Neural cell (in vitro differentiated cells): ENCODE results near the gene OTUB1. TPM values are rescaled to one million over a fixed set of nuclear protein-coding genes. Genes with fewer than 3 reads are reported as not detected.

ENCODE experiments used
- H2AFZ ChIP-seq: fragments of 200-600, 300-800 bp; sonication (generic), shearing (Covaris generic); 2 replicates; pipeline ENCODE4 v1.6.0; 2014; ENCODE audit warnings: low read depth, mild to moderate bottlenecking, antibody characterized with exemption, low read length, moderate library complexity
- H3F3A ChIP-seq: fragments of 200-600 bp; shearing (Covaris generic); 2 replicates; pipeline ENCODE4 v1.6.1; 2016; ENCODE audit warnings: mild to moderate bottlenecking, moderate library complexity, mixed read lengths, antibody characterized with exemption, low read length; ENCODE audit not compliant: insufficient read depth, poor library complexity, severe bottlenecking
- H3K27ac ChIP-seq: fragments of 200-600, 300-800 bp; sonication (generic), shearing (Covaris generic); 2 replicates; pipeline ENCODE4 v1.5.1; 2014; ENCODE audit warnings: mild to moderate bottlenecking, low read length, moderate library complexity
- H3K27me3 ChIP-seq: fragments of 300-800, 200-600 bp; sonication (generic), shearing (Covaris generic); 2 replicates; pipeline ENCODE4 v1.6.0; 2014; ENCODE audit warnings: mild to moderate bottlenecking, low read depth, low read length, moderate library complexity; ENCODE audit not compliant: insufficient read depth
- H3K36me3 ChIP-seq: fragments of 300-800, 200-600 bp; sonication (generic), shearing (Covaris generic); 2 replicates; pipeline ENCODE4 v1.5.1; 2014; ENCODE audit warnings: mild to moderate bottlenecking, antibody characterized with exemption, low read length, moderate library complexity; ENCODE audit not compliant: insufficient read depth
- H3K4me2 ChIP-seq: fragments of 300-800, 200-600 bp; sonication (generic), shearing (Covaris generic); 2 replicates; pipeline ENCODE4 v1.6.0; 2014; ENCODE audit warnings: mild to moderate bottlenecking, low read length
- H3K4me3 ChIP-seq: fragments of 300-800, 200-600 bp; sonication (generic), shearing (Covaris generic); 2 replicates; pipeline ENCODE4 v1.5.1; 2014; ENCODE audit warnings: mild to moderate bottlenecking, low read length, moderate library complexity
- H3K79me2 ChIP-seq: fragments of 200-600 bp; shearing (Covaris generic); replicated peaks from 2 replicates; pipeline ENCODE4 v1.6.0; 2014; ENCODE audit warnings: mild to moderate bottlenecking, low read length, moderate library complexity; ENCODE audit not compliant: insufficient read depth
- H3K9ac ChIP-seq: fragments of 300-800, 200-600 bp; sonication (generic), shearing (Covaris generic); 2 replicates; pipeline ENCODE4 v1.6.1; 2016; ENCODE audit warnings: mild to moderate bottlenecking, low read length, mixed read lengths
- H3K9me2 ChIP-seq: fragments of 200-600 bp; shearing (Covaris generic); 2 replicates; pipeline ENCODE4 v1.6.1; 2016; ENCODE audit warnings: mild to moderate bottlenecking, low read length, mixed read lengths; ENCODE audit not compliant: insufficient read depth
- H3K9me3 ChIP-seq: fragments of 200-600, 300-800 bp; sonication (generic), shearing (Covaris generic); 2 replicates; pipeline ENCODE4 v1.6.1; 2016; ENCODE audit warnings: mild to moderate bottlenecking, mixed run types, low read length, moderate library complexity, mixed read lengths
- H4K20me1 ChIP-seq: fragments of 200-600 bp; shearing (Covaris generic); 2 replicates; pipeline ENCODE4 v1.6.1; 2016; ENCODE audit warnings: mild to moderate bottlenecking, mixed run types; ENCODE audit not compliant: insufficient read depth
- EP300 ChIP-seq: fragments of 450-650 bp; conservative IDR thresholded peaks from 2 replicates; pipeline ENCODE4 v1.6.1; 2014; ENCODE audit warnings: antibody characterized with exemption, mild to moderate bottlenecking, moderate library complexity; ENCODE audit not compliant: poor library complexity, severe bottlenecking
- EZH2 ChIP-seq: fragments of 200-600, 300-800 bp; shearing (Covaris generic), sonication (generic); IDR thresholded peaks from 2 replicates; pipeline ENCODE4 v1.6.1; 2014; ENCODE audit warnings: antibody characterized with exemption, low read length, borderline replicate concordance, mild to moderate bottlenecking; ENCODE audit not compliant: insufficient read depth, poor library complexity, severe bottlenecking
- MXI1 ChIP-seq: fragments of 450-650 bp; conservative IDR thresholded peaks from 2 replicates; pipeline ENCODE4 v1.6.1; 2014; ENCODE audit warnings: antibody characterized with exemption, mild to moderate bottlenecking; ENCODE audit not compliant: poor library complexity, severe bottlenecking
- POLR2AphosphoS5 ChIP-seq: IDR thresholded peaks from 2 replicates; pipeline ENCODE4 v1.6.1; 2012
- RAD21 ChIP-seq: fragments of 450-650 bp; conservative IDR thresholded peaks from 2 replicates; pipeline ENCODE4 v1.6.1; 2014; ENCODE audit warnings: antibody characterized with exemption, mild to moderate bottlenecking, moderate library complexity
- SMC3 ChIP-seq: fragments of 450-650 bp; conservative IDR thresholded peaks from 2 replicates; pipeline ENCODE4 v1.6.1; 2014; ENCODE audit warnings: antibody characterized with exemption, mild to moderate bottlenecking, moderate library complexity; ENCODE audit not compliant: poor library complexity
- TAF1 ChIP-seq: IDR thresholded peaks from 2 replicates; pipeline ENCODE4 v1.6.1; 2012; ENCODE audit warnings: low read depth
- polyA plus RNA-seq: library from polyadenylated mRNA; depleted of rRNA; stranded (reverse); fragments of >200 nt; gene quantifications from 2 replicates; pipeline ENCODE4 v1.2.3, GENCODE V29; 2014
- TF ChIP-seq, protein P1 (sequence below): IDR thresholded peaks from 2 replicates; pipeline ENCODE4 v1.6.1; 2012; ENCODE audit warnings: borderline replicate concordance
- TF ChIP-seq, protein P2 (sequence below): fragments of 450-650 bp; IDR thresholded peaks from 2 replicates; pipeline ENCODE4 v1.5.1; 2014; ENCODE audit warnings: antibody characterized with exemption, mild to moderate bottlenecking, moderate library complexity; ENCODE audit not compliant: poor library complexity, severe bottlenecking

OTUB1 gene
- polyA plus RNA-seq, 1 donor from 2014 or later: 103 TPM

DNA sequence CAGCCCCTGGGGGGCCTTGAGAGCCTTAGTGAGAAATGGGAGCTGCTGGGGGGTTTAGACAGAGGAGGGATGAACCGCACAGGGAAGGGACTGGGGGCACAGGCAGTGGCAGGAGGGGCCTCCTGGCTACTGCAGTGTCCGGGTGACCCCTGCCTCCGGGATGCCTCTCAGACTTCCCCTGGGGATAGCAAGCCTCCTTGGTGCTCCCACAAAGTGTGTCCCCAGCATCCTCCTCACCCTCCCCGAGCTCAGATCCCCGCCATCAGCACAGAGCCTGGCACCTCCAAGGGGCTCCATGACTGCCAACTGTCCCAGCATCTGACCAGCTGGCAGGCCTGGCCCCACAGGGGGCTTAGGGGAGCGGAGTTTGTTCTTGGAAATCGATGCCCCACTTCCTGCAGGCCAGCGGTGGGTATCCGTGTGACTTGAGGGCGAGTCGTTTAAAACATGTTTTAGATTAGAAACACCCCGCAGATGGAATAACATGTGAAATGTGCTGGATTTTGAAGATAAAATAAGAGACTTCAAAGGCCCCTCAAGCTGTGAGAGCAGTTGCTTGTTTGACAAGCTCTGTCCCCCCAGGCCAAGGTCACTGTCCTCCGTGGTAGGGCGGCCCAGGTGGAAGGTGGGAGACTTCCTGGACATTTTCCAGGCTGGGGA lies 36.0 kb downstream of the OTUB1 start:
- Histone ChIP-seq H3K27me3 (no peaks in the 10 kb centered on the region), H3K9ac (peak overlapping the region; percentile 9), H3K9me3 (no peaks in the 10 kb centered on the region), H3K79me2 (no peaks in the 10 kb centered on the region), H2AFZ (no peak overlapping the region), H3K9me2 (no peaks in the 10 kb centered on the region), H3K36me3 (no peaks in the 10 kb centered on the region), H3K4me3 (no peak overlapping the region), H4K20me1 (no peaks in the 10 kb centered on the region), H3F3A (no peaks in the 10 kb centered on the region), H3K4me2 (no peak overlapping the region), H3K27ac (no peak overlapping the region)
- TF ChIP-seq MXI1: no peak

DNA sequence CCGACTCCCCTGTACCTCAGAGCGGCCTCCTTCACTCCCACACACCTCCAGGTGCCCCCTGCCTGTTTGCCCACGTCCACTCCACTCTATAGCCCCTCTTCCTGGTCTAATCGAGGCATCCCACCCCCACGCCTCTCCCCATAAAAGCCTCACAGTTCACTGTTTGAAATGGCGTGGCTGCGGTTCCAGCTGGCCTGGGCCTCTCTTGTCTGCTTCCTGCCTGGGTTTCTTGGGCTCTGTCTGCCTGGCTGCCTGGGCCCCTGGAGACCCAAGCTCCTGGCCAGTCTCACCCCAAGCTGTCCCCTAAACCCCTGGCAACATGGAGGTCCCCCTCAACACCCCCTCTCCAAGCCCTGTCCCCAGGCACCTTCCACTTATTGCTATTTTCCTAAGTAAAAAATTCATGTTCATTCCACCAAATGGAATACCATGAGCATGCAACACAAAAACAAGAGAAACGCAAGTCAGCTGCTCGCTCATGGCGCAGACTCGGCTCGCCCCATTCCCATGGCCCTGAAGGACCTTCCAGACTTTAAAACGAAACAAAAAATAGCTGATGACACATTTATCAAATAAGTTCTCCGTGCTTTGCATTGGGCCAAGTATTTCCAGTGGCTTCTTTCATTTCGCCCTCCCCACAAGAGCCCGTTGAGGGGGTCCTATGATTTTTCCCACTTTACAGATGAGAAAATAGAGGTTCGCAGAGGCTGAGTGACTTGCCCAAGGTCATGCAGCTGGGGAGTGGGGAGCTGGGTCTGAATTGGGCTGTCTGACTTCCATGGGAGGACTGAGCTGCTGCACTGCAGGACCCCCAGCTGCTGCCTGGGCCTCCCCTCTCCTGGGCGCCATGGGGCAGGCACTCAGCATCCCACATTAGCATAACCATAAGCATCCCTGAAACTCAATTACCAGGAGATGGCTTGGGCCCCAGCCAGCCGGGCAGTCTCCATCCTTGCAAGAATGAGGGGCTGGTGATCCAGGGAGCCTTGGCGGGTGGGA lies 37.8 kb downstream of the OTUB1 start:
- Histone ChIP-seq H3K9me3 (no peaks in the 10 kb centered on the region), H3K4me2 (no peak overlapping the region), H3K9ac (no peak overlapping the region), H3K9me2 (no peaks in the 10 kb centered on the region), H3K4me3 (no peak overlapping the region), H4K20me1 (no peaks in the 10 kb centered on the region), H3K36me3 (no peaks in the 10 kb centered on the region), H3K27me3 (no peaks in the 10 kb centered on the region), H3K27ac (no peak overlapping the region), H2AFZ (no peak overlapping the region), H3K79me2 (no peaks in the 10 kb centered on the region), H3F3A (no peaks in the 10 kb centered on the region)
- TF ChIP-seq SMC3: no peak
- no peak for TF ChIP-seq EP300
- TF ChIP-seq, protein P1, sequence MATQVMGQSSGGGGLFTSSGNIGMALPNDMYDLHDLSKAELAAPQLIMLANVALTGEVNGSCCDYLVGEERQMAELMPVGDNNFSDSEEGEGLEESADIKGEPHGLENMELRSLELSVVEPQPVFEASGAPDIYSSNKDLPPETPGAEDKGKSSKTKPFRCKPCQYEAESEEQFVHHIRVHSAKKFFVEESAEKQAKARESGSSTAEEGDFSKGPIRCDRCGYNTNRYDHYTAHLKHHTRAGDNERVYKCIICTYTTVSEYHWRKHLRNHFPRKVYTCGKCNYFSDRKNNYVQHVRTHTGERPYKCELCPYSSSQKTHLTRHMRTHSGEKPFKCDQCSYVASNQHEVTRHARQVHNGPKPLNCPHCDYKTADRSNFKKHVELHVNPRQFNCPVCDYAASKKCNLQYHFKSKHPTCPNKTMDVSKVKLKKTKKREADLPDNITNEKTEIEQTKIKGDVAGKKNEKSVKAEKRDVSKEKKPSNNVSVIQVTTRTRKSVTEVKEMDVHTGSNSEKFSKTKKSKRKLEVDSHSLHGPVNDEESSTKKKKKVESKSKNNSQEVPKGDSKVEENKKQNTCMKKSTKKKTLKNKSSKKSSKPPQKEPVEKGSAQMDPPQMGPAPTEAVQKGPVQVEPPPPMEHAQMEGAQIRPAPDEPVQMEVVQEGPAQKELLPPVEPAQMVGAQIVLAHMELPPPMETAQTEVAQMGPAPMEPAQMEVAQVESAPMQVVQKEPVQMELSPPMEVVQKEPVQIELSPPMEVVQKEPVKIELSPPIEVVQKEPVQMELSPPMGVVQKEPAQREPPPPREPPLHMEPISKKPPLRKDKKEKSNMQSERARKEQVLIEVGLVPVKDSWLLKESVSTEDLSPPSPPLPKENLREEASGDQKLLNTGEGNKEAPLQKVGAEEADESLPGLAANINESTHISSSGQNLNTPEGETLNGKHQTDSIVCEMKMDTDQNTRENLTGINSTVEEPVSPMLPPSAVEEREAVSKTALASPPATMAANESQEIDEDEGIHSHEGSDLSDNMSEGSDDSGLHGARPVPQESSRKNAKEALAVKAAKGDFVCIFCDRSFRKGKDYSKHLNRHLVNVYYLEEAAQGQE: no peak
- TF ChIP-seq TAF1: no peak
- no peak for TF ChIP-seq RAD21
- TF ChIP-seq MXI1: no peak
- TF ChIP-seq, protein P2, sequence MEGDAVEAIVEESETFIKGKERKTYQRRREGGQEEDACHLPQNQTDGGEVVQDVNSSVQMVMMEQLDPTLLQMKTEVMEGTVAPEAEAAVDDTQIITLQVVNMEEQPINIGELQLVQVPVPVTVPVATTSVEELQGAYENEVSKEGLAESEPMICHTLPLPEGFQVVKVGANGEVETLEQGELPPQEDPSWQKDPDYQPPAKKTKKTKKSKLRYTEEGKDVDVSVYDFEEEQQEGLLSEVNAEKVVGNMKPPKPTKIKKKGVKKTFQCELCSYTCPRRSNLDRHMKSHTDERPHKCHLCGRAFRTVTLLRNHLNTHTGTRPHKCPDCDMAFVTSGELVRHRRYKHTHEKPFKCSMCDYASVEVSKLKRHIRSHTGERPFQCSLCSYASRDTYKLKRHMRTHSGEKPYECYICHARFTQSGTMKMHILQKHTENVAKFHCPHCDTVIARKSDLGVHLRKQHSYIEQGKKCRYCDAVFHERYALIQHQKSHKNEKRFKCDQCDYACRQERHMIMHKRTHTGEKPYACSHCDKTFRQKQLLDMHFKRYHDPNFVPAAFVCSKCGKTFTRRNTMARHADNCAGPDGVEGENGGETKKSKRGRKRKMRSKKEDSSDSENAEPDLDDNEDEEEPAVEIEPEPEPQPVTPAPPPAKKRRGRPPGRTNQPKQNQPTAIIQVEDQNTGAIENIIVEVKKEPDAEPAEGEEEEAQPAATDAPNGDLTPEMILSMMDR: no peak
- TF ChIP-seq POLR2AphosphoS5: no peak
- no peak for TF ChIP-seq EZH2
